NCI-H1105 treated with DMSO at 0.1 percent for 48 hours (cell line): ENCODE data around the gene ADRB1.

ENCODE experiments used
- DNase-seq: peaks from one replicate; lab custom pipeline; 2025; lab: John Stamatoyannopoulos, UW

Gene ADRB1

GRCh38 chr10:114057855-114058254, 14.2 kb downstream of the ADRB1 start:
- DNase-seq = no peak

DNA sequence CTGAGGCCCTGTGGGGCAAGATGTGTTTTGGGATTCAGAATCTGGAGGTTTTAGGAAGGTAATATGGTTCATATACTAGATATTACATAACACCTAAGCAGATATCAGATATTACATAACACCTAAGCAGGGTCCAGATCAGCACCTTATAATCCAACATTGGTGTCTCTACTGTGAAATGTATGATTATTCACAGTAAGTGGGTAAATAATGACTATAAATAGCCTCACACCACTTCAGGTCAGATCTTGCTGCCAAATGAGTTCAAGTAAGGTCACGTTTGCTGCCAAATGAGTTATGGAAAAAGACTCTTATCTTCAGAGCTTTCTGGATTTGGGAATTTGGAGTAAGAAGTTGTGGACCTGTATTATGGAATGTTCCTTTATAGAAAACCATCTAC, 14.6 kb downstream of the ADRB1 start:
- peak; percentile 25 for DNase-seq

GRCh38 chr10:114059561-114059960, 15.9 kb downstream of the ADRB1 start:
- DNase-seq = no peak

- DNase-seq = no peak
Observed at GRCh38 chr10:114060456-114060855, 16.8 kb downstream of the ADRB1 start.

- DNase-seq = no peak
Observed at GRCh38 chr10:114061148-114061547, 17.5 kb downstream of the ADRB1 start.

DNA sequence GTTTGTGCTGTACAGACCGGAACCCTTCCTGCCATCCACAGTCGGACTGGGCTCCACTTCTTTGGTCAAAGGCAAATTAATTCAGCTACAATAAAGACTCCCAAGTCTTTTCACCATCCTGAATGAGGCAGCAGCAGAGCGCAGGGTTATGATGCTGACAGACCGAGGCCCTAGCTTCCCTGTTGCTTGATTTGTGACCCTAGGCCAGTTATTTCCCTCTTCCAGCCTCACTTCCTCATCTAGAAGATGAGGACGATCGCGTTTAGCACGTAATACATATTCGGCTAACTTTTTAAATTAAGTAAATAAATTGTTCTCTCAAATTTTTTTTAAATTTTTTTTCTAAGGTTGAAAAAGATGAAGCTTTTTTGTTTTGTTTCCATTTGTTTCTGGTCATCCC, 18.1 kb downstream of the ADRB1 start:
- no peak for DNase-seq

GRCh38 chr10:114064151-114065048, 20.7 kb downstream of the ADRB1 start:
- no peak for DNase-seq

GRCh38 chr10:114065049-114065435, 21.4 kb downstream of the ADRB1 start:
- DNase-seq = no peak

DNA sequence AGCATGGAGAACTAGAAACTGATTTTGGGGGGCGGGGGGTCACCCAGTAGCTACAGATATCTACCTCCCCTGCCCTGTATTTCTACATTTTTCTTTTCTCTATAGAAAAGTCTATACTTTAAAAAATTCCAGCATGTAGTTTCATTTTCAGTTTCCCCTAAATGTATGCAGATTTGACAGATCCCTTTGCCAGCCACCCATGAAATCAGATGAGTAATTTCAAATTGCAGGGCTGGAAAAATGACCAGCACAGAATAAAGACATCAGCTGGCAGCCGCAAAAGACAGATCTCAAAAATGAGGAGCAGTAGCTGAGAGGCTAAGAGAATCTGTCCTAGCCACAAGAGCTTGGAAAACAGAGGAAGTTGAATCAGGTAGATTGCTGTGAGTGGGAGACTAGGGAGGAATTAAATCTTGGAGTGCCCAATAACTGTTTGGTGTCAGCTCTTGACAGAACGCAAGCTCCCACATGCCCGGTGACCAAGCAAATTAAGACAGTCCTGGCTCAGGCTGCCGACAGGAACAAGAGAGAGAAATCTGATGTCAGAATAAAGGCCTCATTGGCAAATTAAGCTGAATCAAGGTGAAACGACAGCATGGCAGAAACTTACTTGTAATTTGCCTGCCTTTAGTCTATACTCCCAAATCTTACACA, 24.5 kb downstream of the ADRB1 start:
- peak; percentile 10 for DNase-seq

DNA sequence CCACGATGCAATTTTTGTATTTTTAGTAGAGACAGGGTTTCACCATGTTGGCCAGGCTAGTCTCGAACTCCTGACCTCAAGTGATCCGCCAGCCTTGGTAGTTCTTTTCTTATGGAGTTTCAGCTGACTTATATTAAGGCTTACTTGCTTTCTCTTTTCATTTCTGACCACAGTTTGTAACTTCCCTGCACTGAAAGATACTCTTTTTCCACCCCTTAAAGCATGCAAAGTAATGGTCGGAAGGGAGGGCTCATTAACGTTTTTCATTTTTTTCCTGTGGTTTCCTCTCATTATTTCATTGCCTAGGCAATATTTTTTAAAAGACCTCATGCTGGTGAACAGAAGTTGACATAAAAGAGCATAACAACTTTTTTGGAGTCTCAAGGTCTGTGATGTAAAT, 27.0 kb downstream of the ADRB1 start:
- DNase-seq = no peak

DNA sequence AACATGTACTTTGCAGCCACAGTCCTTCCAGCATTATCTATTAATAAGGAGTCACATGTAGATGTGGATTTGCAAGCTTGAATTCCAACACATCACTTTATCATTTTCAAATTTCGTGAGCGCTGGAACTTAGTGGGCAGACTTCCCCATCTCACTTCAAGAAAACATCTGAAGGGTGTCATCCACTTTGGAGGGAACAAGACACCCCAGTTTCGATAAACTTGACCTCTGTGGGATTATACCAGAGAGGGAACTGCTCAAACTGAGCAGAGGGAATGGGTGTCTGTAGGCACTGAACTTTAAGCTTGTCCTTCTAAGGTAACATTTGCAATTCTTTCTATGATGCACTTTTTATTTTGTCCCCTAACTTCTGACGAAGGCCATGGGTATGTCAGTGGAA, 27.5 kb downstream of the ADRB1 start:
- no peak for DNase-seq

DNA sequence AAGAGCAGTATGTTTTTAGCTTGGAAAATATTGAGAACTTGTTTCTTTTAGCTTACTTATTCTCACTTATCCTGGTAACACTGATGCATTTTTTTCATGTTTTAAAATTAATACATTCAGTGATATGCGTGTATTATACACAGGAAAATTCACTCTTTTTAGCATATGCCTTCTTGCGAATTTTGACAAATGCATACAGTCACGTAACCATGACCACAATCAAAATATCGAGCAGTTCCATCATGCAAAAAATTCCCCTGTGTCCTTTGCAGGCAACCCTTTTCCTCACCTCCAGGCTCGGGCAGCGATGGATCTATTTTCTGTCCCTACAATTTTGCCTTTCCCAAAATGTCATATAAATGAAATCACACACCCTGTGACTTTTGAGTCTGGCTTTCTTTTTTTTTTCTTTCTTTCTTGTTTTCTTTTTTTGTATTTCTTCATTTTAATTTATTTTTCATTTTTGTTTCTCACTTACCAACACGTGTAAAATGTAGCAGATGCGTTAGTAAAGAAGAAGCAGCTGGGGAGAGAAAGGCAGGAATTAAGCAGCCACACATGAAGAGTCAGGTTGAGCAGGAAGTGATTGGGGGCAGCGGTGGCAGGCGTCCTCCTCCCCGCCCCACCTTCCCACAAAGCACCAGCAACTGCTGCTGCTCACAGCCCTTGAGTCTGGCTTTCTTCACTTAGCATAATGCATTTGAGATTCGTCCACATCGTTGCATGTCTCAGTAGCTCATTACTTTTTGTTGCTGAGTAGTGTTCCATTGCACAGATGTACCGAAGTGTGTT, 29.9 kb downstream of the ADRB1 start:
- DNase-seq = no peak

- DNase-seq = no peak
Observed at GRCh38 chr10:114075093-114075492, 31.4 kb downstream of the ADRB1 start.

DNA sequence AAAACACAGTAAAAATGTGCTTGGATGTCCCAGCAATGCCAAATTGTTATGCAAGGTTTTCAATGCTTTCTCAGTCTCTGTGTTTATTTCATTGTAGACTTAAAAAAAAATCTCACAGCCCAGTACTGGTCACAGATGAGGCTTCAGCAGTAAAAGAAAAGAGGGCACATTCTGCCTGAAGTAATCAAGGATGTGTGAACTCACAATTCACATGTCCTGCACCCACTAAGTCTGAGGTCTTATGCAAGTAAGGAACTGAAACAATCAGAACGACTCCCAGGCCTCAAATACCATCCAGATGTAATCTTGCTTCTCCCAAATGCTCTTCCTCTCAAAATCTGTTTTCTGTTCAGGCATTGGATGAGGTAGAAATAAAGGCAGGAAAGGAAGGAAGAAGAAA, 33.7 kb downstream of the ADRB1 start:
- DNase-seq = no peak

GRCh38 chr10:114077815-114078219, 34.2 kb downstream of the ADRB1 start:
- DNase-seq = no peak

DNA sequence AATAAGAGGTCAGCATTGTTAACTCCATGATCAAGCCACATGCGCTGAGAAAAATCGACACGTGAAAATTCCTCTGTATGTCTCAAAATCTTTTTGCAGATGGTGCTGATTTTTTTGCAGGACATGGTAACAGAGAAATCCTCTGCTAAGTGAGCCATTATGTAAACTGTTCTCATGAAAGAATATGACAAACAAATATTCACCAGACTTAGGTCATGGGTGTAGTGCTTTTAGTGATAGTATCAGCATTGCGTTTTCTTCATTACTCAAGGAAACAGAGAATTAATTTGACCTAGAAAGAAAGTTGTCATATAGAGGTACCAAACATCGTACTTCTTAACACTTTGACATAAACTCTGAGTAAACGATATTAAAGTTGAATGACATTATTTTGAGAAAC, 34.7 kb downstream of the ADRB1 start:
- no peak for DNase-seq

DNA sequence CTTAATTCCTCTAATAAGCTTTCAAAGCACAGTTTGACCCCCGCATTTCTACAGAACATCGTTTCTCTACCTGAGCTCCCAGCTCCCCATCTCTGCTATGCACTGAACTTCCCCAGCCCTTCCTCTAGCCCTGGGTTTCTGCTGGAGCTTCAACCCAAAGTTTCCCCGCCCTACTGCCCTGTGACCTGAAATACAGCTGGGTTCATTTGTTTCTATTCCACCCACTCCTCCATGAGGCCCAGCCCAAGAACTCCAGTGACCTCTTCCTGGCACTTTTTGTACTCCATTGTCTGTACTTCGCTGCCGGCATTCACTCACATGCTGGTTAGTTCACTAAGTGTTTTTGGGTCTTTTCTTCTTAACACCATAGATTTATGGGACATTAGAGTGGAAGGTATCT, 35.8 kb downstream of the ADRB1 start:
- no peak for DNase-seq

GRCh38 chr10:114081911-114082583, 38.4 kb downstream of the ADRB1 start:
- DNase-seq = no peak

DNA sequence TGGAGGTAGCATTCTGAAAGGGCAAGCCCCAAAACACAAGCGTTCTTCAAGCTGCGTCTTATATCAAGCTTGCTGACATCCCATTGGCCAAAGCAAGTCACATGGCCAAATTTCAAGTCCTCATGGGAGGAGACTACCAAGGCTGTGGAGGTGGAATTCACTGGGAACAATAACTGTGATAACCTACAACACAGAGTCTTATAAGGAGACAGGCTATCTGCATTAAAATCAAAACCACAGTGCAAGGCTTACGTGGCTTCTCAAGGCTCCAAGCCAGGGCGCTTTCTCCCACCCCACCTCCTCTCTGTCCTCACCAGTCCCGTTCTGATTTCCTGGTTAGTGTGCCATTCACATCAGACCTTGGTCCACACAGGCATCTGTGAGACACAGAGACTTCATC, 39.4 kb downstream of the ADRB1 start:
- DNase-seq = no peak

DNA sequence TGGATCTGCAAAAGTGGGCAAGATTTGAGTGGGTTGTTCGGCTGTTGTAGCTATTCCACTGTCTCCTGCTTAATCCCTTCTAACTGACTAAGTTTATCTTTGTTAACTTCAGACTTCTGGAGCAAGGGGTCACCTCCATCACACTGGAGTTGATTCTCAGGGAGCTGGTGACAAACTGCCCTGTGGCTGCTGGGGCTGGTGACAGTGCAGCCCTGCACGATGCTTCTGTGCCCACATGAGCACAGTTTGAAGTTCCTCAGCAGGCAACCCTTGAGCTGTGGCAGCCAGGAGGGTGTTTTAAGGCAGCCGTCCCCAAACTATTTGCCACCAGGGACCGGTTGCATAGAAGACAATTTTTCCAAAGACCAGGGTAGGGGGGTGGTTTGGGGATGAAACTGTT, 40.5 kb downstream of the ADRB1 start:
- DNase-seq = no peak

DNA sequence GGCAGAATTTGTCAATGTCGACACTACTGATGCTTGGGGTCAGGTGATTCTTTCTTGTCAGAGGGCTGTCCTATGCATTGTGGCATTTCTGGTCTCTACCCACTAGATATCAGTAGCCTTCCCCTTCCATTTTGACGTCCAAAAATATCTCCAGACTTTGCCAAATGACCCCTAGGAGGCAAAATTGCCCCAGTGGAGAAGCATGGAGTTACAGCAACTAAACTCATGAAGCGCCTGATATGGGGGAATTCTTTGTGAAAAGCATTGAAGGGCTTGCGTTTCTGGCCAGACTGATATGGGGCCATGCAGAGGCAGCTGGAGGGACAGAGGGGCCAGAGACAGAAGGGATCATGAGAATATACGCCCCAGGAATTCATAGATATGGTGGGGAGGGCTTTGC, 43.6 kb downstream of the ADRB1 start:
- DNase-seq = no peak

DNA sequence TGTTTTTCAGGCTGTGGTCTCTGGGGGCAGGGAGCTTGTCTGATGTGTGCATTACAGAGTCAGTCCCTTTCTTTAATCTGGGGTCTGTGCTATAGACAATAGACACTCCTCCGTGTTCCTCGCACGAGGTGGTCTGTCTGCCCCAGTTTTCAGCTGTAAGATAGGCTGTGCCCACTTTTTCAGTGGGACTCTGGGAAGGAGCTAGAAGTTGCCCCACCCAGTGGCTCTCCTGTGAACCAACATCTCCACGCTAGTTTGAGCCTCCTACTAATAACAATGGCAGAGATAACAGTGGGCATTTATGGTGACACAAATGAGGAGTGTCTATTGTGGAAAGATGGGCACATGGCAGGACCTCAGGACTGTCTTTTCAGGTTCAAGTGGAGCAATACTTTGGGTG, 44.0 kb downstream of the ADRB1 start:
- DNase-seq = no peak
